Mesothelial cell of epicardium (in vitro differentiated cells): ENCODE results near the gene SLC6A3. TPM values are rescaled to one million over a fixed set of nuclear protein-coding genes. Genes with fewer than 3 reads are reported as not detected.
A peak's percentile ranks its signal among the peaks of the same experiment; 100 is the strongest.

Experiments used
- DNase-seq, 2 experiments: peaks; one replicate each; pipeline ENCODE4 v3.0.0; 2021; ENCODE audit warnings: low spot score in 2 of 2; ENCODE audit not compliant: unreplicated experiment in 2 of 2
- H3K27ac Mint-ChIP-seq: 2 replicates; pipeline ENCODE4 v1.8.0; 2021; ENCODE audit warnings: mixed read lengths
- H3K27me3 Mint-ChIP-seq: 2 replicates; pipeline ENCODE4 v1.8.0; 2021; ENCODE audit warnings: low read depth, mixed read lengths
- H3K36me3 Mint-ChIP-seq: 2 replicates; pipeline ENCODE4 v1.8.0; 2021; ENCODE audit warnings: mixed read lengths
- H3K4me1 Mint-ChIP-seq: 2 replicates; pipeline ENCODE4 v1.8.0; 2021; ENCODE audit warnings: mixed read lengths
- H3K4me3 Mint-ChIP-seq: 2 replicates; pipeline ENCODE4 v1.8.0; 2021; ENCODE audit warnings: mild to moderate bottlenecking, moderate library complexity, mixed read lengths
- H3K9me3 Mint-ChIP-seq: 2 replicates; pipeline ENCODE4 v1.8.0; 2021; ENCODE audit warnings: mixed read lengths
- total RNA-seq: library from RNA; stranded (reverse); gene quantifications from 3 replicates; pipeline ENCODE4 v1.2.1, GENCODE V29; 2021
- TF ChIP-seq, protein P1 (sequence below): fragments of 200-600 bp; sonication (generic); IDR thresholded peaks from one replicate; pipeline ENCODE4 v1.5.0; 2021; ENCODE audit warnings: antibody characterized with exemption; ENCODE audit not compliant: unreplicated experiment

SLC6A3 gene
- total RNA-seq, 1 donor from 2014 or later: 0.04 TPM

DNA sequence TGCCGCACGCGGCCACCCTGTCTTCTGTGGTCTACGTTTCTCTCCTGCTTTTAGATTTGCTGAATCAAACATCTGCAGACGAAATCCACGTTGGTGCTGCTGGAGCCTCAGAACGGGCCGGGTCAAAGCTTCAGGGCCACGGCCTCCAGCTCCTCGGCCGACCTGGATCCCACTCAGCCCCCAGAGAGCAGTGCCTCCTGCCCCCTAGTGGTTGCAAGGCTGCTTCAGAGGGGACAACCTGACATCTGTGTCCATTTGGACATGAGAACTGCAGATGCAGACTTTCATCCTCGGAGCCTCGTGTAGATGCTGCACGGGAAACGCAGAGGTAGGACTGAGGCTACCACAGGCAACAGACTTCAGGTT lies 23.0 kb upstream of the SLC6A3 start:
- Mint-ChIP-seq H3K27ac (no peak overlapping the region), H3K27me3 (no peaks in the 10 kb centered on the region), H3K4me1 (no peaks in the 10 kb centered on the region), H3K36me3 (peaks cover 41% of the 10 kb centered on the region), H3K4me3 (no peak overlapping the region), H3K9me3 (peaks cover 10% of the 10 kb centered on the region)
- TF ChIP-seq, protein P1, sequence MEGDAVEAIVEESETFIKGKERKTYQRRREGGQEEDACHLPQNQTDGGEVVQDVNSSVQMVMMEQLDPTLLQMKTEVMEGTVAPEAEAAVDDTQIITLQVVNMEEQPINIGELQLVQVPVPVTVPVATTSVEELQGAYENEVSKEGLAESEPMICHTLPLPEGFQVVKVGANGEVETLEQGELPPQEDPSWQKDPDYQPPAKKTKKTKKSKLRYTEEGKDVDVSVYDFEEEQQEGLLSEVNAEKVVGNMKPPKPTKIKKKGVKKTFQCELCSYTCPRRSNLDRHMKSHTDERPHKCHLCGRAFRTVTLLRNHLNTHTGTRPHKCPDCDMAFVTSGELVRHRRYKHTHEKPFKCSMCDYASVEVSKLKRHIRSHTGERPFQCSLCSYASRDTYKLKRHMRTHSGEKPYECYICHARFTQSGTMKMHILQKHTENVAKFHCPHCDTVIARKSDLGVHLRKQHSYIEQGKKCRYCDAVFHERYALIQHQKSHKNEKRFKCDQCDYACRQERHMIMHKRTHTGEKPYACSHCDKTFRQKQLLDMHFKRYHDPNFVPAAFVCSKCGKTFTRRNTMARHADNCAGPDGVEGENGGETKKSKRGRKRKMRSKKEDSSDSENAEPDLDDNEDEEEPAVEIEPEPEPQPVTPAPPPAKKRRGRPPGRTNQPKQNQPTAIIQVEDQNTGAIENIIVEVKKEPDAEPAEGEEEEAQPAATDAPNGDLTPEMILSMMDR: peak; percentile 45
- no peak for DNase-seq

DNA sequence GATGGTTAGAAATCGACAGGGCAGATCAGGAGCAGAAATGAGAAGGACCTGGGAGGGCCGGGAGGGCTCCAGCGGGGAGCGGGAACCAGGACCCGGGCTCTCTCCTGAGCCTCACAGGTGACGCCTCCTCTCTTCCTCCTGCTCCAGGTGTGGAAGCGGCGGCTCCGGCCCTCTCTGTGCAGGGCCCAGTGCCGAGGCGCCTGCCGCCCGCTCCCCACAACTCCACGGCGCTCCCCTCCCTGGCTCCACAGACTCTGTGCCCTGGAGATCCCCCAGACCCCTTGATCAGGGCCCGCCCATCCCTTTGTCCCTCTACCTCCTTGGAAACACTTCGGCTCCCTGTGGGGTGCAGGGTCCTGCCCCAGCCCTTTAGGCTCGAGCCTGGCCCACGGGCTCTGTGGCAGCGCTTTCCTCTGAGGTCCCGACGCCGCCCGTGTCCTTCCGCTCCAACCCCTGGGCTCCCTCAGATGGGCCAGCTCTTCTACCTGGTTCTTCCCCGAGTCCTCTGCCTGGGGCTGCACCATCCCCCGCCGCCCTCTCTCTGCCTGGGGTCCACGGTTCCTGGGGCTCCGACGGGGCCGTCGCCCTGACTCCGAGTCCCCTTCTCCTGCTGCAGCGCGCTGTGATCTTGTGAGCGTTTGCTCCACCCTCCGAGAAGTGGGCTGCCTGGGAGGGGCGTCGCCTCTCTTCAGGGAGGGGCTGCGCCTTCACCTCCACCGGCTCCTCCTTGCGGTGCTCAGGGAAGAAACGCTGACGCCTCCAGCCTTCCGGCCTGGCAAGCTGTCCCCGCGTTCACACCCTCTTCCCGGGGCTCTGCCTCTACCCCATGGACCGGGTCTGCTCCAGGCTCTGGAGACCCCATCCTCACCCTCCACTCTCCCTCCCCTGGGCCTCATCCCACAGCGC lies 22.4 kb upstream of the SLC6A3 start:
- H3K4me3 Mint-ChIP-seq: no peak overlapping the region
- no peaks in the 10 kb centered on the region for H3K27me3 Mint-ChIP-seq
- H3K9me3 Mint-ChIP-seq: peaks cover 10% of the 10 kb centered on the region
- H3K4me1 Mint-ChIP-seq: no peaks in the 10 kb centered on the region
- TF ChIP-seq, protein P1: no peak
- DNase-seq: no peak
- H3K36me3 Mint-ChIP-seq: peaks cover 42% of the 10 kb centered on the region
- H3K27ac Mint-ChIP-seq: no peak overlapping the region

DNA sequence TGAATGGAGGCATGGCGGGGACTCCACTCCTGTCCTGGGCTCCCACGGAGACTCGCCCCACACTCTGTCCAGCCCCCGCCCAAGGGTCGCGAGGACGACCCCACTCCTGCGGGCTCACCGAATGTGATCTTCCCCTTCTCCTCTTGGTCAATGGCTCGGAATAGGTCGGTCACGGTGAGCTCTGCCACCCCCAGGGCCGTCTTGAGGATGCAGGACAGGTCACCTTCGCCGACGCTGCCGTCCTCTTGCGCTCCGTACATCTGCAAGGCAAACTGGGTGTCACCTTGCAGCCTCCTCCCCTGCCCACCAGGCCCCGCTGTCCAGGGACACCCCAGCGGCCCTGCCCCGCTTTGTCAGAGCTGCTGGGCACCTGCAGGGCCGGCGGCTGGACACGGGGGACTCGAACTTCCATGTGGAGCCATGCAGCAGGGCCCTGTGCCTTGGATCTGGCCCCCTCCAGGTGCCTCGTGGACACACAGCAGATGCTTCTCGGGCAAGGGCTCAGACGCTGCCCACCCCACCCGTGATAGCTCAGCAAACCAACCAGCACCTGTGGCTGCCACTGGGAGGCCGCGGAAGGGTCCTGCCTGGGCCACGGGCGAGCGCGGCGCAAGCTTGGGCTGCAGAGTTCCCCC lies 21.5 kb upstream of the SLC6A3 start:
- Mint-ChIP-seq H3K4me3 (no peak overlapping the region), H3K4me1 (no peaks in the 10 kb centered on the region), H3K9me3 (peaks cover 10% of the 10 kb centered on the region), H3K36me3 (peaks cover 48% of the 10 kb centered on the region), H3K27ac (no peak overlapping the region), H3K27me3 (no peaks in the 10 kb centered on the region)
- no peak for DNase-seq
- TF ChIP-seq, protein P1: no peak

GRCh38 chr5:1465966-1466471 lies 20.8 kb upstream of the SLC6A3 start:
- DNase-seq: no peak
- Mint-ChIP-seq H3K27me3 (no peaks in the 10 kb centered on the region), H3K27ac (no peak overlapping the region), H3K4me3 (no peak overlapping the region), H3K36me3 (peaks cover 48% of the 10 kb centered on the region), H3K9me3 (peaks cover 10% of the 10 kb centered on the region), H3K4me1 (no peaks in the 10 kb centered on the region)
- TF ChIP-seq, protein P1: no peak

DNA sequence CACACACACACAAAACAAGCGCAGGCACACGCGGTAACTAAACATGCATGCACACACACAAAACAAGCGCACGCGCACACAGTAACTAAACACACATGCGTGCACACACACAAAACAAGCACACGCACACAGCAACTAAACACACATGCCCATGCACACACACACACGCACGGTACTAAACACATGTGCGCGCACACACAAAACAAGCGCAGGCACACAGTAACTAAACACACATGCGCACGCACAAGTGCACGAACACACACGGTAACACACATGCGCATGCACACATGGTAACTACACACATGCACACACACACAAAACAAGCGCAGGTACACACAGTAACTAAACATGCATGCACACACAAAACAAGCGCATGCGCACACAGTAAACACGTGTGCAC lies 19.9 kb upstream of the SLC6A3 start:
- Mint-ChIP-seq H3K4me3 (no peak overlapping the region), H3K27me3 (no peaks in the 10 kb centered on the region), H3K27ac (no peak overlapping the region), H3K36me3 (peaks cover 55% of the 10 kb centered on the region), H3K9me3 (peaks cover 10% of the 10 kb centered on the region), H3K4me1 (no peaks in the 10 kb centered on the region)
- DNase-seq: no peak
- TF ChIP-seq, protein P1: no peak
